SK-N-SH (cell line): ENCODE measurements around the gene ZNF236.

Experiments used
- CTCF ChIP-seq: fragments of 200-600 bp; sonication (generic); IDR thresholded peaks from 2 replicates; pipeline ENCODE4 v1.6.1; 2017; ENCODE audit warnings: antibody characterized with exemption, mild to moderate bottlenecking, moderate library complexity
- EP300 ChIP-seq, 2 experiments: IDR thresholded peaks; 2 replicates each; pipeline versions ENCODE4 v1.4.0 to v1.6.1; 2012; ENCODE audit warnings: borderline replicate concordance in 1 of 2, low read depth in 1 of 2, low read length in 1 of 2
- FOSL2 ChIP-seq: IDR thresholded peaks from 2 replicates; pipeline ENCODE4 v1.4.0; 2012; ENCODE audit warnings: low read depth, mild to moderate bottlenecking, moderate library complexity, borderline replicate concordance
- MAX ChIP-seq: IDR thresholded peaks from 2 replicates; pipeline ENCODE4 v1.4.0; 2012; ENCODE audit warnings: low read depth
- MXI1 ChIP-seq: IDR thresholded peaks from 2 replicates; pipeline ENCODE4 v1.6.1; 2012; ENCODE audit warnings: mild to moderate bottlenecking, low read depth, low read length, improper control_type of control experiment
- NFIC ChIP-seq: IDR thresholded peaks from 2 replicates; pipeline ENCODE4 v1.4.0; 2012; ENCODE audit warnings: borderline replicate concordance
- POLR2AphosphoS5 ChIP-seq: IDR thresholded peaks from 2 replicates; pipeline ENCODE4 v1.6.1; 2012; ENCODE audit warnings: low read depth, low read length
- RAD21 ChIP-seq: IDR thresholded peaks from 2 replicates; pipeline ENCODE4 v1.6.1; 2012; ENCODE audit warnings: mild to moderate bottlenecking, low read length
- RXRA ChIP-seq: IDR thresholded peaks from 2 replicates; pipeline ENCODE4 v1.4.0; 2012; ENCODE audit warnings: low read depth, mild to moderate bottlenecking, borderline replicate concordance
- USF1 ChIP-seq: IDR thresholded peaks from 2 replicates; pipeline ENCODE4 v1.4.0; 2012; ENCODE audit warnings: low read depth, borderline replicate concordance

GRCh38 chr18:76975577-76976110, 153.3 kb downstream of the ZNF236 start:
- TF ChIP-seq MXI1 (no peak), USF1 (no peak), POLR2AphosphoS5 (no peak), RAD21 (no peak), EP300 (IDR thresholded peaks at IDR 0.05; ENCODE audit: borderline replicate concordance in 1 of 2, low read depth in 1 of 2, low read length in 1 of 2) (no peak), FOSL2 (no peak), NFIC (no peak), CTCF (no peak), MAX (no peak), RXRA (no peak)
